Sigmoid colon (tissue), 4 donors: ENCODE data around the gene RBFOX2.

Experiments
- CTCF ChIP-seq, 4 experiments: fragments of 450-650 bp in 3 of 4; fragments of 200-600 bp in 1 of 4; IDR thresholded peaks; one replicate each; pipeline ENCODE4 v1.5.1; 2016 to 2019; ENCODE audit warnings: antibody characterized with exemption in 4 of 4, mild to moderate bottlenecking in 3 of 4, moderate library complexity in 2 of 4
- POLR2A ChIP-seq, 2 donors: fragments of 450-650 bp; IDR thresholded peaks; one replicate each; pipeline ENCODE4 v1.6.1; 2016; ENCODE audit warnings: antibody characterized with exemption in 2 of 2, mild to moderate bottlenecking in 2 of 2, moderate library complexity in 2 of 2
- POLR2AphosphoS5 ChIP-seq, 4 donors: sonication (generic); formaldehyde crosslinking; IDR thresholded peaks; one replicate each; pipeline ENCODE4 v1.6.1; 2017; ENCODE audit warnings: antibody characterized with exemption in 4 of 4

- TF ChIP-seq CTCF (IDR thresholded peaks at IDR 0.05) (no peak), POLR2A (IDR thresholded peaks at IDR 0.05) (no peak), POLR2AphosphoS5 (IDR thresholded peaks at IDR 0.05) (no peak)
Measured at GRCh38 chr22:35913925-35914324, 114.7 kb downstream of the RBFOX2 start.
